Measurements from ENCODE around the gene MYOG.

GRCh38 chr1:203080456-203080855 is 5.4 kb downstream of the MYOG start:
- TF ChIP-seq RAD21 (IDR thresholded peaks at IDR 0.05; ENCODE audit: low read depth) (no peak), TEAD4 (IDR thresholded peaks at IDR 0.05) (no peak), EP300 (IDR thresholded peaks at IDR 0.05; ENCODE audit: borderline replicate concordance) (no peak), NFIC (IDR thresholded peaks at IDR 0.05) (no peak), TAF1 (IDR thresholded peaks at IDR 0.05; ENCODE audit: low read depth) (no peak)
- TF ChIP-seq, protein P1, sequence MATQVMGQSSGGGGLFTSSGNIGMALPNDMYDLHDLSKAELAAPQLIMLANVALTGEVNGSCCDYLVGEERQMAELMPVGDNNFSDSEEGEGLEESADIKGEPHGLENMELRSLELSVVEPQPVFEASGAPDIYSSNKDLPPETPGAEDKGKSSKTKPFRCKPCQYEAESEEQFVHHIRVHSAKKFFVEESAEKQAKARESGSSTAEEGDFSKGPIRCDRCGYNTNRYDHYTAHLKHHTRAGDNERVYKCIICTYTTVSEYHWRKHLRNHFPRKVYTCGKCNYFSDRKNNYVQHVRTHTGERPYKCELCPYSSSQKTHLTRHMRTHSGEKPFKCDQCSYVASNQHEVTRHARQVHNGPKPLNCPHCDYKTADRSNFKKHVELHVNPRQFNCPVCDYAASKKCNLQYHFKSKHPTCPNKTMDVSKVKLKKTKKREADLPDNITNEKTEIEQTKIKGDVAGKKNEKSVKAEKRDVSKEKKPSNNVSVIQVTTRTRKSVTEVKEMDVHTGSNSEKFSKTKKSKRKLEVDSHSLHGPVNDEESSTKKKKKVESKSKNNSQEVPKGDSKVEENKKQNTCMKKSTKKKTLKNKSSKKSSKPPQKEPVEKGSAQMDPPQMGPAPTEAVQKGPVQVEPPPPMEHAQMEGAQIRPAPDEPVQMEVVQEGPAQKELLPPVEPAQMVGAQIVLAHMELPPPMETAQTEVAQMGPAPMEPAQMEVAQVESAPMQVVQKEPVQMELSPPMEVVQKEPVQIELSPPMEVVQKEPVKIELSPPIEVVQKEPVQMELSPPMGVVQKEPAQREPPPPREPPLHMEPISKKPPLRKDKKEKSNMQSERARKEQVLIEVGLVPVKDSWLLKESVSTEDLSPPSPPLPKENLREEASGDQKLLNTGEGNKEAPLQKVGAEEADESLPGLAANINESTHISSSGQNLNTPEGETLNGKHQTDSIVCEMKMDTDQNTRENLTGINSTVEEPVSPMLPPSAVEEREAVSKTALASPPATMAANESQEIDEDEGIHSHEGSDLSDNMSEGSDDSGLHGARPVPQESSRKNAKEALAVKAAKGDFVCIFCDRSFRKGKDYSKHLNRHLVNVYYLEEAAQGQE (IDR thresholded peaks at IDR 0.05; ENCODE audit: low read depth), result no peak
- TF ChIP-seq, protein P2, sequence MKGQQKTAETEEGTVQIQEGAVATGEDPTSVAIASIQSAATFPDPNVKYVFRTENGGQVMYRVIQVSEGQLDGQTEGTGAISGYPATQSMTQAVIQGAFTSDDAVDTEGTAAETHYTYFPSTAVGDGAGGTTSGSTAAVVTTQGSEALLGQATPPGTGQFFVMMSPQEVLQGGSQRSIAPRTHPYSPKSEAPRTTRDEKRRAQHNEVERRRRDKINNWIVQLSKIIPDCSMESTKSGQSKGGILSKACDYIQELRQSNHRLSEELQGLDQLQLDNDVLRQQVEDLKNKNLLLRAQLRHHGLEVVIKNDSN (IDR thresholded peaks at IDR 0.05), result no peak

All from Ishikawa (cell line).